ENCODE data around the gene ZNF280A.
A peak's percentile ranks its signal among the peaks of the same experiment; 100 is the strongest.

The ZNF280A gene, protein sequence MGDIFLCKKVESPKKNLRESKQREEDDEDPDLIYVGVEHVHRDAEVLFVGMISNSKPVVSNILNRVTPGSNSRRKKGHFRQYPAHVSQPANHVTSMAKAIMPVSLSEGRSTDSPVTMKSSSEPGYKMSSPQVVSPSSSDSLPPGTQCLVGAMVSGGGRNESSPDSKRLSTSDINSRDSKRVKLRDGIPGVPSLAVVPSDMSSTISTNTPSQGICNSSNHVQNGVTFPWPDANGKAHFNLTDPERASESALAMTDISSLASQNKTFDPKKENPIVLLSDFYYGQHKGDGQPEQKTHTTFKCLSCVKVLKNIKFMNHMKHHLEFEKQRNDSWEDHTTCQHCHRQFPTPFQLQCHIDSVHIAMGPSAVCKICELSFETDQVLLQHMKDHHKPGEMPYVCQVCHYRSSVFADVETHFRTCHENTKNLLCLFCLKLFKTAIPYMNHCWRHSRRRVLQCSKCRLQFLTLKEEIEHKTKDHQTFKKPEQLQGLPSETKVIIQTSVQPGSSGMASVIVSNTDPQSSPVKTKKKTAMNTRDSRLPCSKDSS

DNA sequence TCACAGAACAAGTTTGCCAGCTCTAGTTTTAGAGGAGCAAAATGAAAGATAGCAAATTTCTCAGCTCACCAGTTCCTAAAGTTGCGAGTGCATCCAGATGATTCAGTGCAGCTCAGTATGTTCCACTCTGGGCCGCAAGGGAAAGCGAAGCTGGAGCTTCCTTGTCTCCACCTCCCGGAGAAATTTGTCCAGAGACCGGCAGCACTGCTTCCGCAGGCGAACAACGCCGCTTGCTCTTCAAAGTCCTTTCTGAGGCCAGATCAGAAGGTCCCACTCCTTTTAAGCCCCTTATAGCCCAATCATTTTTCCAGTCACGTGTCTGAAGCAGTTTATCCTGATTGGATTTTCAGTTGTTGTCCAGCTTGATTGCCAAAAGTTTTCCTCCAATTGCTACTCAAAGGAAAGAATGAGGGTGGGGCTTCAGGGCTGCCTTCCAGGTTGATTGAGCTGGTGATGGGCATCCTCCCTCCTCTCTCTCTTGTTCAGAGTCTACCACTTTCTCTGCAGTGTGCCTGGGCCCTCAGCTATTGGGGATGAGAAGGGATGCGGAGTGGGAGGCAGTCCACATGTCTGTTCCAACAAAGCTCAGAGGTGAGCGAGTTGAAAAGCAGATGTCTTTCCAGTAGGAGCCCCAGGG, at the start of gene ZNF280A:
TSS of gene ZNF280A (minus strand) at position 251 of the 637 bp plus-strand sequence. CDS start 4,640 bp downstream, outside the sequence.
- no peak for DNase-seq

DNA sequence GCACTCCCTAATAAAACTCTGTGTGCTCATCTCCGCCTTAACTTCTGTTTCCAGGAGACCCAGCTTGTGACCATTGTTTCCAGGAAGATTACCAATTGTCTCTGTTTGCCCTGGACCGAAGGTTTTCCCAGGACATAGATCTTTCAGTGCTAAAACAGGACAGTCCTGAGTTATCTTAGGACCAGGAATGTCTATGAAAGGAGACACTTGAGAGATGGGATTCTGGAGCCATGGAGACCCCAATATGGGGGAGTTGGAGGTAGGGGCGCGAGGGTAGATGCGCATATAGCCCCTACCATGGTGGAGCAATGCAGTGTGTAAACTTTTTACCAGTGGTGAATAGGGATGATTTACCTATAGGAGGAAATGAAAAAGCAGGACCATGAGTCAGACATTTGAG, 49.1 kb upstream of the ZNF280A start:
- no peak for DNase-seq
- in situ Hi-C loops (cut with MboI; ENCODE audit: low pct_unique_long_range_greater_than_20kb, low sequenced_read_pairs): loop anchor here (25.0 kb wide), 1 partner anchor 107 kb away; no protein-coding TSS in a partner anchor

More for the DNA sequence above, at the start of gene ZNF280A:
- in situ Hi-C loops (cut with MboI; ENCODE audit: low pct_unique_long_range_greater_than_20kb, low sequenced_read_pairs): no loop called here

DNA sequence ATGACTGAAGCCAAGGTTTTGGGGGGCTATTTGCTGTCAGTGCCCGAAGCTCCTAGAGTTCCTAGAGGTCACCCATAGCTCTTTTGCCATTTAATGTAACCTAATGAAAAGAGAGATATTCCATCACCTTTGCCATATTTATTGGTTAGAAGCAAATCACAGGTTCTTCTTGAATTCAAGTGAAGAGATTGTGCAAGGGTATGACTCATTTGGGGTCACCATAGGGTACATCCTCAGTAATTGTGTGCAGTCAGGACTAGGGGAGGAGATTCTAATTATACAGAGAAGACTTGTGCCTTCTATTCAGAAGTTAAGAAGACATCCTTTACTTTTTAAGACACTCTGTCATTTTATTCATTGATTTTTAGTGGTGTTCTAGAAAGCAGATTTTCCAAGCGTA, 45.9 kb upstream of the ZNF280A start:
- in situ Hi-C loops (cut with MboI; ENCODE audit: low pct_unique_long_range_greater_than_20kb, low sequenced_read_pairs): loop anchor here (25.0 kb wide), 1 partner anchor 104 kb away; no protein-coding TSS in a partner anchor
- DNase-seq: no peak

DNA sequence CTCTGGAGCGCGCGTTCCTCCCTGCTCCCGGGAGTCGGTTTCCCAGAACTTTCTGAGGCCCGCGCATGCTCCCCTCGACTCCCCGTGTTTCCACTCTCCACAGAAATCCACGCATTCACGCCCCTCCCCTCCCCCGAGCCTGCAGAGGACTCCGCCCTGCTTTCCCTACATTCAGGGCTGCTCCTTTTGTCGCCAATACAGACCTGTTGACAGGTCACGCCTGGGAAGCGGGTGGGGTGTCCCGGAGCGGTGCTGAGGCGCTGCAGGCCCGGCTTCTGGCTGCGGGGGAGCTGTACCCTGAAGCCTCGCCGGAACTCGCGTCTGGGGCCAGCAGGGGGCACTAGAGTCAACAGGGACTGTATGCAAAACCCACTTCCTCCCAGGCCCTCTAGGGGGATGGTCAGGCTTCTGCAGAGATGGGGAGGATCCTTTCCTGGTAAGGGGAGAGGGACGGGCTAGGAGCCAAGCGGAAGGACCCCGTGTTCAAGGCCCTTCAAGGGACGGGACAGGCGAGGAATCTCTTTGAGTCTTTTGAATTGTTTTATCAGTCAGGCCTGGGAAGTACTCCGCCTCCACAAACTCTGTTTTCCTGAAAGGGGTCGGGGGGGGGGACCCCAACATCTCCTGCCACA, 39.0 kb upstream of the ZNF280A start, which contains the start of gene PRAME:
TSS of gene PRAME (minus strand) at position 294 of the 632 bp plus-strand sequence. CDS start 2,433 bp downstream, outside the sequence.
- DNase-seq: peak; percentile 97
- in situ Hi-C loops (cut with MboI; ENCODE audit: low pct_unique_long_range_greater_than_20kb, low sequenced_read_pairs): loop anchor here (25.0 kb wide), 1 partner anchor 97 kb away; no protein-coding TSS in a partner anchor

DNA sequence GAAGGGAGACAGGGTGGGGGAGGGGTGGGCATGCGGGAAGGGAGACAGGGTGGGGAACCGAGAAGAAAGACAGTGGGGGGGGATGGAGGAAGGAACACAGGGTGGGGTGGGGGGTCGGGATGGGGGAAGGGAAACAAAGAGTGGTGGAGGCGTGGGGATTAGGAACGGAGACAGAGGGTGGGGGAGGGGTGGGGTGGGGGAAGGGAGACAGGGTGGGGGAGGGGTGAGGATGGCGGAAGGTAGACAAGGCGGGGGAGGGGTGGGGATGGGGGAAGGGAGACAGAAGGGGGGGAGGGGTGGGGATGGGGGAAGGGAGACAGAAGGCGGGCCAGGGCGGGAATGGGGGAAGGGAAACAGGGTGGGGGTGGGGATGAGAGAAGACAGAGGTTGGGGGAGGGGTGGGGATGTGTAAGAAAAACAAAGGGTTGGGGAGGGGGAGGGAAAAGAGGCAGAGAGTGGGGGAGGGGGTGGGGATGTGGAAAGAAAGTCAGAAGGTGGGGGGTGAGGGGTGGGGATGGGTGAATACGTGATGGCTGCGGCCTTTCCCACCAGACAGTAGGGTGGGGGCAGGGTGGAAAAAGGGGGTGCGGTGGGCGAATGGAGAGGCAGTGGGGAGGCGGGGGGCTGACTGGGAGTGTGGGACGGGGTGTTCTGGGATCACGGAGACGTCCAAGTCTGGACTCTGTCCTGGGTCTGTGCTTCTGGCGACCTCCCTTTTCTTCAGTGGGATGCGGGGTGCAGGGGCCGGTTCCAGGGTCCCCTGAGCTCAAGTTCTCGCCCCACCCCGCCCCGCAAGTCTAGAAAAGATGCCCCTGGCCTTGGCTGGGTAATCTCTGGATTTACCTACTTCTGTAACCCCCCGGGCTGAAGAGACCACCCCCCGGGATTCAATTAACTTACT, 38.3 kb upstream of the ZNF280A start:
- no peak for DNase-seq
- in situ Hi-C loops (cut with MboI; ENCODE audit: low pct_unique_long_range_greater_than_20kb, low sequenced_read_pairs): loop anchor here (25.0 kb wide), 1 partner anchor 96 kb away; no protein-coding TSS in a partner anchor

DNA sequence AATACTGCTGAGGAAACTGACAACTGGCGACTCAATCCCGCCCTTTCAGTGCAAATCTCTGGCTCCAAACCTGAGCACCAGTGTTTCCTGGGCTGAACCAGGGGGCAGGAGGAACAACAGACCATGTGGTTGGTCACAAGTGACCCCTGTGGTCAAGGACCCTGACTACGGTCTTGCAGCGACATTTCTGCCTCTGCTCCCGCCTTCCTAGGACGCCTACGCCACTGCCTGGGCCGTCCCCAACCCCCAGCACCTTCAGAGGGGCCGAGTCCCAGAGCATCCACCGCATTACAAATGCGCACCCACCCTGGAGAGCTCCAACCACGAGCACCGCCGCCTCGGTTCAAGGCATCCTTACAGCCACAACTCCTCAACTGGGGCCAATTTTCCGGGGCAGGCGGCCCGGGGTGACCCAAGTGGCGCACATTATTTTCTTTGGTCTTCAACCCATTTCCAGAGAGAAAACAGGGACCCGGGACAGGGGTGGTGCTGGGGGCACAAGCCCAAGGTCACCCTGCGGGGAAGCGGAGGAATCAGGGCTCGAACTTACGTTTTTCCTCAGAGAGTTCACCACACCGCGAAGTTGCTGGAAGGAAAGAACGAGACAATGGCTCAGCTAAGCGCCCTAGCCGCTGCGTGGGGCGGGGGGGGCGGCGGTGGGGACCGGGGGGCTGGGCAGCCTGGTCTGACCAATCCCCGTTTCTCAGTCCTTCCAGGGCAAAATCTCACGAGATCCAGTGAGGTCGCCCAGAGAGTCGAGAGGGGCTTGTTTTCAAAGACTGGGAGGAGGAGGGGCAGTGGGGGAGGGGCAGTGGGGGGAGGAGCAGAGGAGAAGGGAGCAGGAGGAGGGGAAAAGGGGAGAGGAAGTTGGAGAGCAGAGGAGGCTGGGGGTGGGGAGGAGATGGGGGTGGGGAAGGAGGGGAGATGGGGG, 37.2 kb upstream of the ZNF280A start:
- in situ Hi-C loops (cut with MboI; ENCODE audit: low pct_unique_long_range_greater_than_20kb, low sequenced_read_pairs): loop anchor here (25.0 kb wide), 1 partner anchor 95 kb away; no protein-coding TSS in a partner anchor

DNA sequence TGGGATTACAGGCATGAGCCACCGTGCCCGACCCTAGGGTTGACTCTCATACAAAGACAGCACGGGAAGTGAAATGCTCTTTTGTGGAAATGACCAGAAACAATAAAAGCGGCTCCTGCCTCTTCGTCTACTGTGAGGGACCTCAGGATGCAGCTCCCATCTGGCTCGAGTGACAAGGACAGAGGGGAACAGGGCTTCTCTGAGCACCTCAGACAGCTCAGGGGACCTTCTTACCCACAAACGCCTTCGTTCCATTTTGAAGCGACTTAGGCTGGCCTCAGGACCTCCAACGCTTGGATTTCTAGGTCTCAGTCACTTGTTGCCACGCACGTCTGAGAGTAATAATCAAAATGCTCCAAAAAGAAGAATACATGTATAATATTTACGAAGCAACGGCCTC, 36.5 kb upstream of the ZNF280A start:
- no peak for DNase-seq
- in situ Hi-C loops (cut with MboI; ENCODE audit: low pct_unique_long_range_greater_than_20kb, low sequenced_read_pairs): loop anchor here (25.0 kb wide), 1 partner anchor 94 kb away; no protein-coding TSS in a partner anchor

More for the DNA sequence above, 37.2 kb upstream of the ZNF280A start:
- no peak for DNase-seq

DNA sequence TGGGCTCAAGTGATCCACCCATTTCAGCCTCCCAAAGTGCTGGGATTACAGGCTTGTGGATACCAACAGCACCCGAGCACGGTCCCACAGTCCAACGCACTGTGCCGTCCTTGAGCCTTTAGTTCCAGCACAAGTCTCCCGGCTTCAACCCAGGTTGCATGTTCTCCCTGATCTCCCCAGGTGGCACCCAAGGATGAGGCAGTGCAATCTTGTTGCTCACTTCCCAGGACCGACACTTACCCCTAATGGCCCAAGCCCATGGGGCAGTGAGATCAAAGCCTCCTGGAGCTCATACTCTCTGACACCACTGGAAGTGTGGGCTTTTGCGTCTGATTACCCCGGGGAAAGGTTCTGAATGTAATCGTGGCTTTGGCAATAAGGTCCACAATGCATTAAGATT, 35.5 kb upstream of the ZNF280A start:
- no peak for DNase-seq
- in situ Hi-C loops (cut with MboI; ENCODE audit: low pct_unique_long_range_greater_than_20kb, low sequenced_read_pairs): loop anchor here (25.0 kb wide), 1 partner anchor 93 kb away; no protein-coding TSS in a partner anchor

DNA sequence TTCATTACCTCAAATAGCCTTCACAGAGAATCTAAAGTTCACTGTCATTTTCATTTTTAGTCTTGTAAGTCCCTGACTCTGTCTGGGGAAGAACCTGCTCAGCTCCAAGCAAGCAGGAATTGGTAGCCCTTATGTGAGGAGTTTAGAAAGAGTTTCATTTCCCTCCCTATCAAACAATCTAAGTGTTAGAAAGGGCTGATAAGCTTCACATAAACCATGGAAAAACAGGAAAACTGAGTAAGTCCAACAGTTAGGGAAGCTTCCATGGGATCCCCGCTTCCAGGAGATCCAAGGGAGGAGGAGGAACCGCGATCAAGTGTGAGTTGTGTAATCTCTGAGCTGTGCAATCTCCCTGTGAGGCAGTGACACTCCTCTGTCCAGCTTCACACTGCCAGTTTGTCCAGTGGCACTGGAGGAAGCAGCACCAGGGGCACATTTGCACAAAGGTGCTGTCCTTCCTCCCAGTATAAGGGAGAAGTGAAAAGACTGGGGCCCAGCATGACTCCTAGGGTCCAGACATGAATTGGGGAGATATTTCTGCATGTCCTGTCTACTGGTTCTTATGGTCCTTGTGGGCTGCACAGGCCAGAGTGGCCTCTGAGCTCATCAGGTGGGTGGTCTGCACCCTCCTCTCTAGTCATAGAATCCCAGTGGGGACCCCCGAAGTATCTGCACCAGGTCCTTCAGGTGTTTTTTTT, 34.7 kb upstream of the ZNF280A start:
- in situ Hi-C loops (cut with MboI; ENCODE audit: low pct_unique_long_range_greater_than_20kb, low sequenced_read_pairs): loop anchor here (25.0 kb wide), 1 partner anchor 92 kb away; no protein-coding TSS in a partner anchor

DNA sequence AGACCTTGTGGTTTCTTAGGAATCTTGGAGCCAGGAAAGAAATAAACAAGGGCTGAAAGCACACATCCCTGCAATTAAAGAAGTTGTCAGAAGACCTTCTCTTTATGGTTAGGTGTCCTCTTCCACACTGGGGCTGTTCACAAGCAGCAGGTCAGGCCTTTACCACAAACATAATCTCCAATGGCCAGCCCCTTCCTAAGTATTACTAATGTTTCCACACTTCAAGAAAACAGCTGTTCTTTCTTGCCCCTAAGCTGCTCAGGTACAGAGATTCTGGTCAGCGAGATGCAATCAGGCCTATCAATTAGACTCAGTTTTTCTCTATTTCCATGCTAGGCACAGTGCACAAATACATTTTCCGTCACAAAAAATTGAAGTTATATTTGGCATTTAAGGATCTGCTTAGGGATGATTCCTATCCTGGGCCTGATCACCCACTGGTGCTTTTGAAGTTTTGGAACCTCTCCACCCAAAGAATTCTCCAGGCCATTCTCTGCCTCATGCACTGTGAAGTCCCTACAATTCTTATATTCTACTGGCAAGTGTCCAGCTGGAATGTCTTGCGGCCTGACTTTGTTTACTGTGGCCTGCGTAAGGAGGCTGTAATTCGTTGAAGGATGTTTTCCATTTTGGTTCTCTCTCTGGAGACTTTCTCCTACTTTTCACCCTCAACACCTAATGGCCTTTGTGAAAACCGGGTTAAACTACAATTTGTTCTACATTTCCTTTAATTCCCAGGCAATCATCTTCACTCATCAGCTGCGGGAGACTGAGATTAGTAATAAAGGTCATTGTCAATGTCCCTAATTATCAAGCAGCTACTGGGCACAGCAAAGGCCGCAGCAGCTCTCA, 33.9 kb upstream of the ZNF280A start:
- no peak for DNase-seq
- in situ Hi-C loops (cut with MboI; ENCODE audit: low pct_unique_long_range_greater_than_20kb, low sequenced_read_pairs): loop anchor here (25.0 kb wide), 1 partner anchor 92 kb away; no protein-coding TSS in a partner anchor

More for the DNA sequence above, 34.7 kb upstream of the ZNF280A start:
- no peak for DNase-seq

DNA sequence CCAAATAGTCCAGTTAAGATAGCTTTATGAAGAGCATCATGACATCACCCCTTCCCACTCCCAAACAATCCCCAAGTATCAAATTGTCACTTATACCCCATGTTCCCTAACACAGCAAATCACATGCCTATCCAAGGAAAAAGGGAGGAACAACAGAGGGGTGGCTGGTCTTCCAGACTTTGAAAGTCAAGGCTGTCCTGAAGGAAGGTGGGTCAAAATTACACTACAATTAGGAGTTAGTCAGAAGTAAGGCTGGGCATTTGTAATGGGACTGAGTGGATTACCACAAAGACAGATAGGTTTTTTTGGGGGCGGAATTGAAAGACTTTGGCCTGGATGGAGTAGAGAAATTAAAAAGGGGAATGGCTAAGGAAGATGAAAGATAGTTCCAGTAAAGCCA, 33.1 kb upstream of the ZNF280A start:
- in situ Hi-C loops (cut with MboI; ENCODE audit: low pct_unique_long_range_greater_than_20kb, low sequenced_read_pairs): loop anchor here (25.0 kb wide), 1 partner anchor 91 kb away; no protein-coding TSS in a partner anchor
- DNase-seq: no peak

DNA sequence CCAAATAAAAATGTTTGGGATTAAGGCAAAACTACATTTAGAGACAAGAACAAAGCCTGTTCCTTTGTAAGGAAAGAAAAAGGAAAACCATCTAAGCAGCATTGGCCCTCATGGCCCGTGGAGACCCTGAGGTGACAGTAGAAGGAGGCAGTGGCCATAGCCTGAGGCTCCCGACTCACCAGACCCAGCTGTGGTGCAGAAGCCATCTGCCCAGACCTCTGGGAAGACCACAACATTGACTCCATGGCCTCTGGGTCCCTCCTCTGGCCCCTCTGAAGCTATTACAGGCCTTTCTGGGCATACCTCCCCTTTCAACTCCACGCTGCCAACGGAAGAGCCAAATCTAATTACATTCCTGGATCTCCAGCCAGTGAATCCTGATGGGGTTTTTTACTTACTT, 32.6 kb upstream of the ZNF280A start:
- in situ Hi-C loops (cut with MboI; ENCODE audit: low pct_unique_long_range_greater_than_20kb, low sequenced_read_pairs): loop anchor here (25.0 kb wide), 1 partner anchor 90 kb away; no protein-coding TSS in a partner anchor
- no peak for DNase-seq

DNA sequence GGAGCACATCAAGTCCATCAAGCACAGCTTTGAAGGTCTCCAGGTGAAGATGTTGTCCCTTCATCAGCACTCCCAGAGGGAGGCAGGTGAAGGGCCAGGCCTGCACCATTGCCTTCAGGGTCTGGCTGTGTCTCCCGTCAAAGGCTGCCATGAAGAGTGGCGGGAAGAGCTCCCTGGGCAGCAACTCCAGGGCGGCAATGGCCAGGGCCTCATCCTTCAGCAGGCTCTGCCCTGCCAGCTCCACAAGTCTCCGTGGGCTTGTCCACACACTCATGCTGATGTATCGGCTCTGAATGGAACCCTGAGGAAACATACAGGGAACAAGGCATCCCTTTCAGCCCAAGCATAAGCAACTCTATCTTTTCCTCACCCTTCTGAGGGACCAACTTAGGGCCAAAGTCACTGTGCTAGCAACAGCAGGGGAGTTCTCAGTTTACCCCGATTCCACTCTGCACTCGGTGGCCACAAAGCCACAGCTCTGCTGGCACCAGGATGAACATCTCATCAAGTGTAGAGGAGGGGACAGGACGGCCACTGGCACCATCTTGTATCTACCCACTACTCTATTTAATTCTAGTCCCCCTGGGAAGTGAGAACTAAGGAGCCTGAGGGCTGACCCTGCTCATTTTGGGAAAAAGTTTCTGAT, 30.8 kb upstream of the ZNF280A start:
- in situ Hi-C loops (cut with MboI; ENCODE audit: low pct_unique_long_range_greater_than_20kb, low sequenced_read_pairs): loop anchor here (25.0 kb wide), 1 partner anchor 89 kb away; no protein-coding TSS in a partner anchor
- no peak for DNase-seq

DNA sequence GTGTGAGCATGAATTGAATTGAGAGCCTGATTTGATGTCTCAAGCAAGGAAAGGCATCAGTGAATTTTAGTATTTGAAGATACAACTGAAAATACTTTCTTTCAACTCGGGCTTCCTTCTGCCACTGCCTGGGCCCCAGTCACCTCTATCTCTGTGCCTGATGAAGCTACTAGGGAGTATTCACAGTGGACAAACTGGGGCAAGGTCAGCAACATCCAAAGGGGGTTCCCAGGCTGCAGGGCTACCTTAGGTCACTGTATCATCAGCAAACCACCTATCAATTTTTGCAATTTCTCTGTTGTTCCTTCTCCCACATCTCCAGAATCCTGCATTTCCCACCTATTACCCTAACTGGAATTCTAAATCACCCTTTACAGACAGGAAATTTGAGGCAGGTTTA, 28.8 kb upstream of the ZNF280A start:
- DNase-seq: no peak
- in situ Hi-C loops (cut with MboI; ENCODE audit: low pct_unique_long_range_greater_than_20kb, low sequenced_read_pairs): no loop called here

DNA sequence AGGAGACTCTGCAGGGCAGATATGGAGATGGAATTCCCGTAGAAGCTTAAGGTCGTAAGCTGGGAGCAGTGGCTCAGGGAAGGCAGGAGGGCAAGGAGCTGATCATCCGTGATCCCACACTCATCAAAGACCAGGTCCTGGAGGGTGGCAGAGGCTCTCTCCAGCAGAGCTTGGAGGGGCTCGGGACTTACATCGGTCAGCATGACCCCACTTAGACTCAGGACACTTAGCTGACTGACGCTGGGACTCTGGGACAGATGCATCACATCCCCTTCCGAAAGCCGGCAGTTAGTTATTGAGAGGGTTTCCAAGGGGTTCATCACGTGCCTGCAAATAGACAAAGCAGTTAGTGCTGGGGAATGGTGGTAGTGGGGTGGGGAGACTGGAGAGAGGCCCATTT, 28.2 kb upstream of the ZNF280A start:
- in situ Hi-C loops (cut with MboI; ENCODE audit: low pct_unique_long_range_greater_than_20kb, low sequenced_read_pairs): no loop called here
- no peak for DNase-seq

Measured in KBM-7 (cell line).